ENCODE measurements around the gene PDF.
"Not testable (repeated sequence)": the region's sequence is repeated elsewhere in the genome, so short reads cannot be mapped to it uniquely, and the experiment has no call there.

Gene PDF, protein sequence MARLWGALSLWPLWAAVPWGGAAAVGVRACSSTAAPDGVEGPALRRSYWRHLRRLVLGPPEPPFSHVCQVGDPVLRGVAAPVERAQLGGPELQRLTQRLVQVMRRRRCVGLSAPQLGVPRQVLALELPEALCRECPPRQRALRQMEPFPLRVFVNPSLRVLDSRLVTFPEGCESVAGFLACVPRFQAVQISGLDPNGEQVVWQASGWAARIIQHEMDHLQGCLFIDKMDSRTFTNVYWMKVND

DNA sequence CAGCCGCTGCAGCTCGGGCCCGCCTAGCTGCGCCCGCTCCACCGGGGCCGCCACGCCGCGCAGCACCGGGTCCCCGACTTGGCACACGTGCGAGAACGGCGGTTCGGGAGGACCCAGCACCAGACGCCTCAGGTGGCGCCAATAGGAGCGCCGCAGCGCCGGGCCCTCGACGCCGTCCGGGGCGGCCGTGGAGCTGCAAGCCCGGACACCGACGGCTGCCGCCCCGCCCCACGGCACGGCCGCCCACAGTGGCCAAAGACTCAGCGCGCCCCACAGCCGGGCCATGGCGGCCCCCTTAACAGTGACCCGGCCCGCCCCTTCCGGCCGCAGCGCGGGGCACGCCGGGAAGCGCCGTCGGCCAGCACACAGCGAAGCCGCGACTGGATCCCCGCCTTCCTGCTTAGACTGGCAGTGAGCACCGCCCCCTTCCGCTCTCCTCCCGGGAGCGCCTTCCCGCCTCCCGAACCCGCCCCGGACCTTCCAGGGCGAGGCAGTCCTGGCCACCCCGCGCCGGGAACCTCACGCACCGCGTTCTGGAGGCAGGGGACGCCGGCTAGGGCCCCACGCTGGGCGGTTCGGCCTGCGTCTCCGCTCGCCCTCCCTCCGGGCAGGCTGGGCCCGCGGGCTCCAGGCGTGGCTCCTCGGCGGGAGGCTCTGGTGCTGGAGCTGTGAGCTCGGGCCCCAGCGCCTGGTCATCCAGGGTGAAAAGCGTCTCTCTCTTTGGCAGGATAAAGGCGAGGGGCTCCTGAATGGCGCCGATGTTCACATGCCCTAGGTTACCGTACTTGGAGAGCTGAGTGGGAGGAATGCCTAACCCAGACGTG lies at the start of gene PDF:
PDF (minus strand) TSS at position 303 of the 824 bp plus-strand sequence; CDS start at position 285, 18 bp downstream.
- FAIRE-seq (peak; percentile 95), DNase-seq (ENCODE audit: insufficient read length, low spot score) (peak; percentile 97)

DNA sequence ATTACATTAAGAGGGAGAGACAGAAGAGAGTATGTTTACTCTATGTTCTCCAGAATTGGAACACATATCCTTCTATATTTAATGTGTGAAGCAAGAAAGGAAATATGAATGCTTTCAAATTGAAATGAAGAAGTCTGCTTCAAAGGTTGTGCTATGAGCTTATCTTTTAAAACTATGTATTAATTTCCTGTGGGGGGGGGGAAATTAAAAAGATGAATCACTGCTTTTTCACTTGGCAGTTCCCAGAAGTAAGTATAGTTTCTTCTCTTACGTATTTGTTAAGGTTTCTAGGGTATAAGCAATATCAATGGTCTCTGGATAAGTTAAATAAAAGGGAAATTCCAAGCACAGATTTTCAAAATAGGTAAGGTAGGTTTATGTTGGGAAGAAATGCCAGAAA lies 48.4 kb upstream of the PDF start:
- FAIRE-seq (no peak), DNase-seq (ENCODE audit: insufficient read length, low spot score) (no peak)

GRCh38 chr16:69378036-69378435 lies 47.6 kb upstream of the PDF start:
- FAIRE-seq (no peak), DNase-seq (ENCODE audit: insufficient read length, low spot score) (no peak)

DNA sequence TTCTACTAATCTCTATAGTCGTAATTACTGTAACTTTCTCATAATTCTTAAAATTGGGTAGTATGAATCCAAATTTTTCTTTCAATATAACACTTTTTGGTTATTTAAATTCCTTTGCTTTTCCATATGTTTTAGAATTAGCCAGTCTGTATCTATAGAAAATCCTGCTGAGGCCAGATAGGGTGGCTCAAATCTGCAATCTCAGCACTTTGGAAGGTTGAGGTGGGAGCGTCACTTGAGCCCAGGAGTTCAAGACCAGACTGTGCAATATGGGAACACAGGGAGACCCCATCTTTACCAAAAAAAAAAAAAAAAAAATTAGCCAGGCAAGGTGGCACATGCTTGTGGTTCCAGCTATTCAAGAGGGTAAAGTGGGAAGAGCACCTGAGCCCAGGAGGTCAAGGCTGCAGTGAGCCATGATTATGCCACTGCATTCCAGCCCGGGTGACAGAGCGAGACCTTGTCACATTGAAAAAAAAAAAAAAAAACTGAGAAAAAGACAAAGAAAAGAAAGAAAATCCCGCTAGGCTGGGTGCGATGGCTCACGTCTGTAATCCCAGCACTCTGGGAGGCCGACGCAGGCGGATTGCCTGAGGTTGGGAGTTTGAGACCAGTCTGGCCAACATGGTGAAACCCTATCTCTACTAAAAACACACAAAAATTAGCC lies 46.1 kb upstream of the PDF start:
- no peak for FAIRE-seq
- DNase-seq (ENCODE audit: insufficient read length, low spot score), result no peak

GRCh38 chr16:69373019-69373418 lies 42.6 kb upstream of the PDF start:
- no peak for DNase-seq (ENCODE audit: insufficient read length, low spot score)

DNA sequence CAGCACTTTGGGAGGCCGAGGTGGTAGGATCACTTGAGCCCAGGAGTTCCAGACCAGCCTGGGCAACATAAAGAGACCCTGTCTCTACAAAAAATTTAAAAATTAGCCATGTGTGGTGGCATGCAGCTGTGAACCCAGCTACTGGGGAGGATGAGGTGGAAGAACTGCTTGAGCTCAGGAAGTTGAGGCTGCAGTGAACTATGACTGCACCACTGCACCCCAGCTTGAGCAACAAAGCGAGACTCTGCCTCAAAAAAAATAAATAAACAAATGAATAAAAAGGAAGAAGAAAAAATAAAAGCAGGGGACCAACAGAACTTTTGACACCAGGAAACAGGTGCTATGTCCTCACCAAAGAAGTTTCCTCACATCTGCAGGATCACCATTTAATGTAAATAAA lies 41.2 kb upstream of the PDF start:
- FAIRE-seq (no peak), DNase-seq (ENCODE audit: insufficient read length, low spot score) (no peak)

More at GRCh38 chr16:69373019-69373418, 42.6 kb upstream of the PDF start:
- no peak for FAIRE-seq

- DNase-seq (ENCODE audit: insufficient read length, low spot score), result no peak
- FAIRE-seq, result no peak
These were observed 38.5 kb upstream of the PDF start for GRCh38 chr16:69368866-69369265.

DNA sequence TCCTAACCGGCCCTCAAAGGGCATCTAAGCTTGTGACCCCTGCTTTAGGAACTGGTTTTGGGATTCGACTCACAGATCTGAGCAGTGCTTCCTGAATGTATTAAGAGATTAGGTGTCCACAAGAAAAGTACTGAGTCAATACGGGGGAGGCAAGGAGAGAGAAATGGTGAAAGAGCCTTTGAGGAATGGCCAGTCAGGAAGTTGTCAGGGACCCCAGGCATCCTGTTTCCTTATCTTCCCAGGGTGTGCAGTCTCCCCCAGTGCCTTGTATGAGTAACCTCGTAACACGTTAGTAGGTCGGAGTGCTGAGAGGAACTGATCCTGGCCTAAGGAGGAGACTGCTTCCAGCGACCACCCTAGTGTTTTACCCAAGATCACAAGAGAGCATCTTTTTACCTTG lies 37.6 kb upstream of the PDF start:
- DNase-seq (ENCODE audit: insufficient read length, low spot score) (no peak), FAIRE-seq (no peak)

DNA sequence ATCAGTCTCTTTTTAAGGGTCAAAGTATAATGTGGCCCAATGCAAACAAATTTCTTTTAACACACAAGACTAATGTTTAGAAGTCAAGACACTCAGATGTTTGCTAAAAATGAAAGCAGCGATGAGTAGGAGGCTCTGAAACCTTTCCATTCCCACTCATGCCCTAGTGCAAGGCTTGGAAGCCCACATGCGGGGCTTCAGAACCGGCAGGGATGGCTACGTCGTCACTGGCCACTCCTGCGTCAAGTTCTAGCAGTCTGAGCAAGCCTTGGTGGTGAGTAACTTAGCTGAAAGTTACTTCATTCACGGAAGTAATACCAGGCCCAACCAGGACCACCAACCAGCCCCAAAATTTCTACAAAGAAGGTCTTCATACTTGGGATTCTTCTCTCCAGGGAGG lies 36.0 kb upstream of the PDF start:
- DNase-seq (ENCODE audit: insufficient read length, low spot score) (no peak), FAIRE-seq (no peak)

- FAIRE-seq (no peak), DNase-seq (ENCODE audit: insufficient read length, low spot score) (no peak)
These were observed 35.5 kb upstream of the PDF start for GRCh38 chr16:69365901-69366300.

DNA sequence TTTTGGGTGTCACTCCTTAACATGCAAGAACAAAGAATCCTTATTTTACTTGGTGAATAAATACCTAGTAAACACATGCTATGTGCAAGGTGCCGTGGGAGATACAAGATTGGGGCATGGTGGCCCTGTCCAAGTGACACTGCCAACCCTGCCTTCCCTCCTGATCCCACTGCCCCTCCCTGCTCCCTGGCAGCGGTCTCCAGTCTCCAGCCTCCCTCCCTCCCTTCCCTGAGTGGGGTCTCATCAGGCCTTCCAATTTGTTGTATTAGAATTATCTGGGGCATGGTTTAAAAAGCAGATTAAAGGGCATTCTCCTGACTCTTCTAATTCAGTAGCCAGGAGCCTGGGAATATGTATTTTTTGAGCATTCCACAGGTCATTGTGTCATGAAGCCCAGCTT lies 33.7 kb upstream of the PDF start:
- FAIRE-seq (no peak), DNase-seq (ENCODE audit: insufficient read length, low spot score) (no peak)

DNA sequence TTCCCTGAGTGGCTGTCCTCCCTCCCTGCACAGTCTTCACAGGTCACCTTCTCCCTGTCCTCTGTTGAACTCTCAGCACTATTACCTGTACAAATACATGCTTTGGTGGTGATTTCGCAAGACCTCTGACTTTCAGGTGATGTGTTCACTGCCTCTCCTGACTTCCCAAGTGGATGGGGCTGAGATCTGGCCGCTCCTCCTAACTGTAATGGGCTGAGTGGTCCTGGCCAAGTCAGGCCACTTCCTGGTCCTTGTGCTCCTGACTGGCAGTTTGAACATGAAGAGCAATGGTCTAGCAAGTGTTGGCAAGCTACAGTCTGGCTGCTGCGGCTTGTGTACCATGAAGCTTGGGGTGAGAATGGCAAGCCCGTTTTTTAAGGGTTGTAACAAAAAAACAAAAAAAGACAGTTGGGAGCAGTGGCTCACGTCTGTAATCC lies 32.9 kb upstream of the PDF start:
- DNase-seq (ENCODE audit: insufficient read length, low spot score), result no peak
- FAIRE-seq, result no peak

DNA sequence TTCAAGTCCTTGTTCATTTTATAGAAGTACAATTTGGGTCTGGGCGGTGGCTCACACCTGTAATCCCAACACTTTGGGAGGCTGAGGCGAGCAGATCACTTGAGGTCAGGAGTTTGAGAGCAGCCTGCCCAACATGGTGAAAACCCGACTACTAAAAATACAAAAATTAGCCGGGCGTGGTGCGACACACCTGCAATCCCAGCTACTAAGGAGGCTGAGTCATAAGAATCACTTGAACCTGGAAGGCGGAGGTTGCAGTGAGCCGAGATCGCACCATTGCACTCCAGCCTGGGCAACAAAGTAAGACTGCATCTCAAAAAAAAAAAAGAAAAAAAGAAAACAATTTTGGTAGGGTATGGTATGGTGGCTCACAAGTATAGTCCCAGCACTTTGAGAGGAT lies 29.7 kb upstream of the PDF start:
- FAIRE-seq; DNase-seq (ENCODE audit: insufficient read length, low spot score): not testable (repeated sequence)

- no peak for FAIRE-seq
- no peak for DNase-seq (ENCODE audit: insufficient read length, low spot score)
These were observed 21.1 kb upstream of the PDF start, which contains the start of gene TMED6 for GRCh38 chr16:69351309-69352027. Gene TMED6, minus strand, starts transcription at chr16:69351786. Its CDS starts 33 bp downstream, at chr16:69351753.

GRCh38 chr16:69350536-69351133 lies 20.2 kb upstream of the PDF start:
- DNase-seq (ENCODE audit: insufficient read length, low spot score) (no peak), FAIRE-seq (no peak)

DNA sequence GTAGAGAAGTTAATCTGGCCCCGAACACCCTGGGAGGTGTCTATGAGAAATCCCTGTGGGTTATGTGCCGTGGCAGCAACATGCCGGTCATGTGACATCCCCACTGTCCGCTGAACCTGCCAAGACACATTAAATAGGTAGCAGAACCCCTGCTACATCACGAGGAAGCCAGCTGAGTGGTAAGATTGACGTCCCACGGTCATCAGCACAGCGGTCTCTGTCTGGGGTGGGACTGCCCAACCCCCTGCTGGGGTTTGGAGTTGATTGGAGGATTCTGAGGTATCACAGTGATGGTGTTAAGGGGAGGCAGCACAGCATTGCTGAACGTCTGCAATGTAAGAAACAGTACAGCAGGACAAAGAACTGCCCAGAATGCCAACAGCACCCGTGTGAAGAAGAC lies 19.1 kb upstream of the PDF start:
- DNase-seq (ENCODE audit: insufficient read length, low spot score), result no peak
- no peak for FAIRE-seq

GRCh38 chr16:69348222-69348621 lies 17.8 kb upstream of the PDF start:
- DNase-seq (ENCODE audit: insufficient read length, low spot score) (no peak), FAIRE-seq (no peak)

DNA sequence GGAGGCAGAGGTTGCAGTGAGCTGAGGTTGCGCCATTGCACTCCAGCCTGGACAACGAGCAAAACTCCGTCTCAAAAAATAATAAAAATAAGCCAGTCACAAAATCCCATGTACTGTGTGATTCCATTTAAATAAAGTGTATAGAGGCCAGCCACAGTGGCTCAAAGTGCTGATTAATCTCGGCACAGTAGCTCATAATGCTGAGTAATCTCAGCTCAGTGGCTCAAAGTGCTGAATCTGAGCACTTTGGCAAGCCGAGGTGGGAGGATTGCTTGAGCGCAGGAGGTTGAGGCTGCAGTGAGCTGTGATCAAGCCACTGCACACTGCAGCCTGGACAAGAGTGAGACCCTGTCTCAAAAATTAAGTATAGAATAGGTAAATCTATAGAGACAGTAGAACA lies 16.3 kb upstream of the PDF start:
- DNase-seq (ENCODE audit: insufficient read length, low spot score) (no peak), FAIRE-seq (no peak)

- no peak for FAIRE-seq
These were observed 15.5 kb upstream of the PDF start for GRCh38 chr16:69345923-69346322.

DNA sequence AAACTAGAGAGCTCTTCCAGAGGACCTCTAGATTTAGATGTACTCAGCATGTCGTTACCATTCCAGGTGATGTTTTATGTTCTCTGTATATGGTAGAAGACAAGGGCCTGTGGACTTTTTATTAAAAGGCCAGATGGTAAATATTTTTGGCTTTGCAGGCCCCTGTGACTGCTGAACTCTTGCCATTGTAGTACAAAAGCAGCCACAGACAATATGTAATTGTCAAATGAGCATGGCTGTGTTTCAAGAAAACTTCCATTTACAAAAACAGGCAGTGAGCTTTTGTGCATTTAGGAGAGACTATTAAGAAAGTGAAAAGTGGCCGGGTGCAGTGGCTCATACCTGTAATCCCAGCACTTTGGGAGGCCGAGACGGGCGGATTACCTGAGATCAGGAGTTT lies 13.8 kb upstream of the PDF start:
- DNase-seq (ENCODE audit: insufficient read length, low spot score) (no peak), FAIRE-seq (no peak)

More at GRCh38 chr16:69345923-69346322, 15.5 kb upstream of the PDF start:
- DNase-seq (ENCODE audit: insufficient read length, low spot score), result no peak

Data from HTR-8/SVneo (cell line).